Mesenchymal stem cell (in vitro differentiated cells and primary cell): ENCODE results near the gene EIF3B.
A peak's percentile ranks its signal among the peaks of the same experiment; 100 is the strongest.
"Not testable (repeated sequence)": the region's sequence is repeated elsewhere in the genome, so short reads cannot be mapped to it uniquely, and the experiment has no call there.

Experiments used
- DNase-seq: peaks from one replicate; pipeline ENCODE4 v3.0.0-alpha.2; 2013
- H2AFZ ChIP-seq: one replicate; pipeline ENCODE4 v1.6.1; 2013; ENCODE audit warnings: low read depth, mild to moderate bottlenecking, control low read depth, inconsistent platforms, low read length, moderate library complexity
- H2AK5ac ChIP-seq: 2 replicates; pipeline ENCODE4 v1.6.1; 2013; ENCODE audit warnings: low read length, moderate library complexity, mild to moderate bottlenecking, inconsistent platforms; ENCODE audit not compliant: severe bottlenecking
- H2BK120ac ChIP-seq: one replicate; pipeline ENCODE4 v1.6.1; 2013; ENCODE audit warnings: low read depth, mild to moderate bottlenecking, inconsistent platforms, low read length, moderate library complexity
- H2BK12ac ChIP-seq, 2 experiments: one replicate each; pipeline ENCODE4 v1.6.1; 2013; ENCODE audit warnings: inconsistent platforms in 2 of 2, low read length in 2 of 2, mild to moderate bottlenecking in 2 of 2, moderate library complexity in 2 of 2, control low read depth in 1 of 2
- H2BK15ac ChIP-seq: one replicate; pipeline ENCODE4 v1.6.1; 2013; ENCODE audit warnings: mild to moderate bottlenecking, low read depth, inconsistent platforms; ENCODE audit not compliant: poor library complexity, severe bottlenecking
- H2BK5ac ChIP-seq: 2 replicates; pipeline ENCODE4 v1.6.1; 2013; ENCODE audit warnings: low read depth, mild to moderate bottlenecking, low read length, control low read depth, inconsistent platforms; ENCODE audit not compliant: poor library complexity, severe bottlenecking
- H3K14ac ChIP-seq, 2 experiments: one replicate each; pipeline ENCODE4 v1.6.1; 2013; ENCODE audit warnings: inconsistent platforms in 2 of 2, low read length in 2 of 2, control low read depth in 1 of 2, mild to moderate bottlenecking in 1 of 2, moderate library complexity in 1 of 2
- H3K18ac ChIP-seq, 2 experiments: one replicate each; pipeline ENCODE4 v1.6.1; 2013; ENCODE audit warnings: inconsistent platforms in 2 of 2, low read length in 2 of 2, control low read depth in 1 of 2, low read depth in 1 of 2, mild to moderate bottlenecking in 1 of 2
- H3K23ac ChIP-seq, 2 experiments: one replicate each; pipeline ENCODE4 v1.6.1; 2013; ENCODE audit warnings: inconsistent platforms in 2 of 2, low read length in 2 of 2, mild to moderate bottlenecking in 2 of 2, moderate library complexity in 2 of 2, control low read depth in 1 of 2
- H3K27ac ChIP-seq: 2 replicates; pipeline ENCODE4 v1.5.1; 2013; ENCODE audit warnings: mild to moderate bottlenecking, moderate library complexity, low read length, control low read depth, inconsistent platforms; ENCODE audit not compliant: poor library complexity, severe bottlenecking
- H3K27me3 ChIP-seq, 2 experiments: 2 replicates each; pipeline versions ENCODE4 v1.6.1 to v1.7.0; 2013; ENCODE audit warnings: low read length in 2 of 2, mild to moderate bottlenecking in 2 of 2, moderate library complexity in 2 of 2, control low read depth in 1 of 2, inconsistent platforms in 1 of 2; ENCODE audit not compliant: control insufficient read depth in 1 of 2, insufficient read depth in 1 of 2
- H3K36me3 ChIP-seq, 2 experiments: 2 replicates each; pipeline versions ENCODE4 v1.6.1 to v1.7.0; 2013; ENCODE audit warnings: low read length in 2 of 2, control low read depth in 1 of 2, inconsistent platforms in 1 of 2, low read depth in 1 of 2, mild to moderate bottlenecking in 1 of 2; ENCODE audit not compliant: insufficient read depth in 2 of 2, control insufficient read depth in 1 of 2
- H3K4ac ChIP-seq, 2 experiments: one replicate each; pipeline ENCODE4 v1.6.1; 2013; ENCODE audit warnings: inconsistent platforms in 2 of 2, low read length in 2 of 2, mild to moderate bottlenecking in 2 of 2, moderate library complexity in 2 of 2, control low read depth in 1 of 2, low read depth in 1 of 2
- H3K4me1 ChIP-seq: 2 replicates; pipeline ENCODE4 v1.6.1; 2013; ENCODE audit warnings: low read depth, low read length, control low read depth; ENCODE audit not compliant: control insufficient read depth, insufficient read depth
- H3K4me2 ChIP-seq: 2 replicates; pipeline ENCODE4 v1.6.1; 2013; ENCODE audit warnings: low read length, mild to moderate bottlenecking, inconsistent platforms; ENCODE audit not compliant: poor library complexity, severe bottlenecking
- H3K4me3 ChIP-seq, 2 experiments: 2 replicates each; pipeline versions ENCODE4 v1.5.1 to v1.7.0; 2013; ENCODE audit warnings: low read length in 2 of 2, mild to moderate bottlenecking in 2 of 2, control low read depth in 1 of 2, low read depth in 1 of 2; ENCODE audit not compliant: insufficient read depth in 1 of 2
- H3K79me1 ChIP-seq: replicated peaks from 2 replicates; pipeline ENCODE4 v1.6.1; 2013; ENCODE audit warnings: mild to moderate bottlenecking, control low read depth, low read length, inconsistent platforms; ENCODE audit not compliant: poor library complexity, severe bottlenecking
- H3K9ac ChIP-seq: 2 replicates; pipeline ENCODE4 v1.7.0; 2013; ENCODE audit warnings: mild to moderate bottlenecking, low read length, moderate library complexity
- H3K9me3 ChIP-seq: 2 replicates; pipeline ENCODE4 v1.7.0; 2013; ENCODE audit warnings: mild to moderate bottlenecking, low read length; ENCODE audit not compliant: control insufficient read depth
- H4K8ac ChIP-seq: one replicate; pipeline ENCODE4 v1.6.1; 2013; ENCODE audit warnings: inconsistent platforms, mild to moderate bottlenecking, low read length, moderate library complexity
- H4K91ac ChIP-seq: one replicate; pipeline ENCODE4 v1.6.1; 2013; ENCODE audit warnings: mild to moderate bottlenecking, low read length, inconsistent platforms
- WGBS: methylation state at CpG from one replicate; pipeline ENCODE4 v1.1.7; 2013; ENCODE audit warnings: mixed read lengths; 5-methylcytosine and 5-hydroxymethylcytosine counted together

The EIF3B gene

GRCh38 chr7:2387897-2388636, 33.4 kb downstream of the EIF3B start:
- Histone ChIP-seq H3K36me3 (peaks cover 0 to 31% of the 10 kb centered on the region in 2 experiments), H4K91ac (no peak overlapping the region), H3K4me1 (peaks cover 13% of the 10 kb centered on the region), H3K23ac (no peak overlapping the region), H2AK5ac (peak overlapping the region; percentile 46), H3K27ac (no peak overlapping the region), H4K8ac (no peak overlapping the region), H2BK120ac (no peak overlapping the region), H3K9ac (no peak overlapping the region), H3K14ac (no peak overlapping the region), H3K18ac (no peak overlapping the region), H2BK12ac (no peak overlapping the region), H3K9me3 (no peaks in the 10 kb centered on the region), H2BK5ac (no peak overlapping the region), H3K4me3 (no peak overlapping the region), H3K4ac (no peak overlapping the region), H2BK15ac (no peak overlapping the region), H3K4me2 (no peak overlapping the region), H3K27me3 (no peaks in the 10 kb centered on the region), H3K79me1 (peaks cover 3% of the 10 kb centered on the region), H2AFZ (no peak overlapping the region)
- no peak for DNase-seq
- WGBS = 96% methylated on average over 31 of the region's 31 CpGs

GRCh38 chr7:2388637-2388954, 34.0 kb downstream of the EIF3B start:
- 95% methylated on average over 5 of the region's 5 CpGs for WGBS
- no peak overlapping the region for H2BK120ac ChIP-seq
- H3K79me1 ChIP-seq = peaks cover 1% of the 10 kb centered on the region
- H4K8ac ChIP-seq = no peak overlapping the region
- no peak overlapping the region for H3K14ac ChIP-seq
- no peak overlapping the region for H3K18ac ChIP-seq
- peaks cover 0 to 25% of the 10 kb centered on the region in 2 experiments for H3K36me3 ChIP-seq
- no peak overlapping the region for H3K4me2 ChIP-seq
- H2BK5ac ChIP-seq = no peak overlapping the region
- H3K4ac ChIP-seq = no peak overlapping the region
- no peaks in the 10 kb centered on the region for H3K9me3 ChIP-seq
- H2BK15ac ChIP-seq = no peak overlapping the region
- no peak overlapping the region for H4K91ac ChIP-seq
- no peak overlapping the region for H2AFZ ChIP-seq
- no peak overlapping the region for H3K9ac ChIP-seq
- H3K23ac ChIP-seq = no peak overlapping the region
- H2BK12ac ChIP-seq = no peak overlapping the region
- DNase-seq = no peak
- H3K27ac ChIP-seq = no peak overlapping the region
- no peak overlapping the region for H3K4me3 ChIP-seq
- peak overlapping the region; percentile 2 for H2AK5ac ChIP-seq
- no peaks in the 10 kb centered on the region for H3K27me3 ChIP-seq
- H3K4me1 ChIP-seq = peaks cover 13% of the 10 kb centered on the region

GRCh38 chr7:2390020-2390816, 35.6 kb downstream of the EIF3B start:
- H2BK12ac ChIP-seq, H3K23ac ChIP-seq, H3K4me3 ChIP-seq, H3K4me2 ChIP-seq, H3K36me3 ChIP-seq, H3K9ac ChIP-seq, H2AFZ ChIP-seq, H3K79me1 ChIP-seq, H2BK120ac ChIP-seq, H3K14ac ChIP-seq, H2BK15ac ChIP-seq, H3K27me3 ChIP-seq, H3K9me3 ChIP-seq, H3K4me1 ChIP-seq, H3K18ac ChIP-seq, DNase-seq, H3K4ac ChIP-seq, H2BK5ac ChIP-seq, H4K91ac ChIP-seq, H4K8ac ChIP-seq: not testable (repeated sequence)
- H3K27ac ChIP-seq = peak overlapping the region; percentile 79
- 84% methylated on average over 12 of the region's 16 CpGs for WGBS
- H2AK5ac ChIP-seq = peak overlapping the region; percentile 40

GRCh38 chr7:2393706-2394105, 39.1 kb downstream of the EIF3B start:
- Histone ChIP-seq H3K9ac (peak overlapping the region; percentile 26), H3K27ac (no peak overlapping the region), H2AFZ (no peak overlapping the region), H2BK15ac (no peak overlapping the region), H2AK5ac (no peak overlapping the region), H3K4ac (no peak overlapping the region), H3K4me3 (no peak overlapping the region), H3K27me3 (no peaks in the 10 kb centered on the region), H3K4me2 (no peak overlapping the region), H3K4me1 (peaks cover 9% of the 10 kb centered on the region), H4K8ac (no peak overlapping the region), H2BK120ac (no peak overlapping the region), H3K36me3 (peaks cover 0 to 4% of the 10 kb centered on the region in 2 experiments), H3K18ac (no peak overlapping the region), H3K23ac (no peak overlapping the region), H4K91ac (no peak overlapping the region), H3K14ac (no peak overlapping the region), H2BK12ac (no peak overlapping the region), H3K9me3 (no peaks in the 10 kb centered on the region), H3K79me1 (no peaks in the 10 kb centered on the region), H2BK5ac (no peak overlapping the region)
- DNase-seq = no peak
- WGBS = 92% methylated on average over 11 of the region's 12 CpGs
